GM19467 (cell line): Measurements from ENCODE around the gene PTPN14.
"Not testable (repeated sequence)": the region's sequence is repeated elsewhere in the genome, so short reads cannot be mapped to it uniquely, and the experiment has no call there.

Experiments
- ATAC-seq: cut with Tn5 transposase; IDR thresholded peaks from one replicate; pipeline ENCODE4 v1.9.1; 2021; ENCODE audit warnings: mild to moderate bottlenecking, moderate library complexity; ENCODE audit not compliant: unreplicated experiment

The PTPN14 gene

DNA sequence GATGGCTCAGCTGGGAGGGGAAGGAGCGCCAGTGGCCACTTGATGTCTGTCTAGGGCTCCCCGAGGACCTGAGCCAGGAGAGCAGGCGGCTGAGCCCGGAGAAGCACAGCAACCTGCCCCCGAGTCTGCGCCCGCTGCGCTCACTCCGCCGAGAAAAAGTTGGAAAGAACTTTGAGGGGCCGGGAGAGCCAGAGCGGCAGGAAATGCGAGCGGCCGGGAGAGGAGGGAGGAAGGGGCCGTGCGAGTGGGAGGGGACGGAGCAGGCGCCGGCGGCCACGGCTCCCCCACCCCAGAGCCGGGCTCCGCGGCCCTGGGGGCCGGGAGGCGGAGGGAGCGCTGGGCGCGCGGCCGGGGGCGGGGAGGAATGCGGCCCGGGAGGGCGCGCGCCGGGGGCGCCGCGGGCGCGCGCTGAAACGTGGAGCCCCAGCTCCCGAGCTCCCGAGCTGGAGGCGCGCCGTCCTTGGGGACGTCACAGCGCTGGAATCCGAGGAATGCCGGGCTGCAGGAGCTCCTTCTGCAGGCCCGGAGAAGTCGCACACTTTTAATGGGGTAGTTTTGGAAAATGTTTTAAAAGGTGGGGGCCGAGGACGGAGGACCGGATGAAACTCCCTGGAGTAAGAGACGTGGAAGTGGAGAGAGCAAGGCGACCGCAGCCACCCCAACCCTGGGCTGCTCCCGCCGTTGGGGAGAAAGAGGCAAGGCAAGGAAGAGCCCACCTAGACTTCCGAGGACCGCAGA lies at the start of gene PTPN14:
Gene PTPN14, minus strand, starts transcription at position 167 of the 738 bp plus-strand sequence. CDS start 86,799 bp downstream, outside the sequence.
- no peak for ATAC-seq

DNA sequence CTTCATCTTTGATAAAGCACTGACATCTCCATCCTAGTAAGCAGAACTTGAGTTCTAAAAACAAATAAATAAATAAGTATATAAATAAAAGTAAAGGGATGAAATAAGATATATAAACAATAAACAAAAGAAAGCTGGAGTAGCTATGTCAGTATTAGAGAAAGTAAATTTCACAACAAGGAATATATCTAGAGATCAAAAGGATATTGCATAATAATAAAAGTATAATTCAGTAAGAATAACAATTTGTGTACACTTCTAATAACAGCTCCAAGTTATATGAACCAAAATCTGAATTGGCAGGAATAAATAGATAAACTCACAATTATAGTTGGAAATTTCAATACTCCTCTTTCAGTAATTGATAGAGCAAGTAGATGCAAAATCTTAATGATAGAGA lies 41.8 kb upstream of the PTPN14 start:
- ATAC-seq = no peak

DNA sequence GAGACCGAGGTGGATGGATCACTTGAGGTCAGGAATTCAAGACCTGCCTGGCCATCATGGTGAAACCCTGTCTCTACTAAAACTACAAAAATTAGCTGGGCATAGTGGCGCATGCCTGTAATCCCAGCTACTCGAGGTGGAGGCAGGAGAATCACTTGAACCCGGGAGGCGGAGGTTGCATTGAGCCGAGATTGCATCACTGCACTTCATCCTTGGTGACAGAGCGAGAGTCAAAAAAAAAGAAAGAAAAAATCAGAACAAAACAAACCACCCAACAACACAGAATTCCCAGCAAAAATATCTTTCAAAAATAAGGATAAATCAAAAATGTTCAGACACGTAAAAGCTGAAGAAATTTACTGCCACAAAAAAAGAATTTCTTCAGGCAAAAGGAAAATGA lies 40.5 kb upstream of the PTPN14 start:
- not testable (repeated sequence) for ATAC-seq

DNA sequence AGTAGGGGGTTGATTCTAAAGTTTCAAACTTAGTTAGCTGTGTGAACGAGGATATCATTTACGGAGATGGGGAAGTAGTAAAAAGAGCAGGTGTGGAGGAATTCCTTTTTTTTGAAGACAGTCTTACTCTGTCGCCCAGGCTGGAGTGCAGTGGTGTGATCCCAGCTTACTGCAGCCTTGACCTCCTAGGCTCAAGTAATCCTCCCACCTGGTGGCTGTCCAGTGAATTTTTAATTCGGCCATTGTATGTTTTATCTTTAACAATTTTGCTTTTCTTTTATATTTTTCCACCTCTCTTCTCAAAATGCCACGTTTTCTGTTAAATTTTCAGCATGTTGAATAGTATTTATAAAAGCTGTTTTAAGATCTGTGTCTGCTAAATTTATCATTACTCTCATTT lies 39.3 kb upstream of the PTPN14 start:
- ATAC-seq = no peak

DNA sequence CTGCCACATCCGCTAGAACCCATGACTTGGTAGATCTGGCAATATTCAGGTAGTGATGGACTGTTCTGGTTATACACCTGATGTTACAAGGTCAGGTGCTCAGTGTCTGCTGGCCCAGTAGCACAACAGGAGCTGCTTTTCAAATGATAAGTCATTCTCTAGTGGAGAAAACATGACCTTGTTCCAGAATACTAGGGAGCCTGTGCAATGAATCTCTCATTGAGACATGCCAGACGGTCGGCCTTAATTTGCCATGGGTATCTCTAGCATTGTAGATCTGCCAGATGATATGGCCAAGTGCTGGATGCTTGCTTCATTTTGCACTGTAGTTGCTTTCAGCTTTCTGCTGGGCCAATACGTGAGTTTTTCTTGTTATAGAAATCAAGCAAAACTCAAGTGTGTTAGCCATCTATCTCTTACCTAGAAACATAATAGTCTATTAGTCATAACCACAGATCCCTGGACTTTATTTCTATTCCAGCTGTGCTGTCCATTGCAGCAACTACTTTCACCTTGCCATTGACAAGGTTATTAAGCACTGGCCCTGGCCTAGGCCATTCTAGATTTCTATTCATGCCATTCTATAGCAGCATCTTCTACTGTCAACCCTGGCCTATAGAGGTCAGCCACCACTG lies 37.7 kb upstream of the PTPN14 start:
- ATAC-seq = no peak

DNA sequence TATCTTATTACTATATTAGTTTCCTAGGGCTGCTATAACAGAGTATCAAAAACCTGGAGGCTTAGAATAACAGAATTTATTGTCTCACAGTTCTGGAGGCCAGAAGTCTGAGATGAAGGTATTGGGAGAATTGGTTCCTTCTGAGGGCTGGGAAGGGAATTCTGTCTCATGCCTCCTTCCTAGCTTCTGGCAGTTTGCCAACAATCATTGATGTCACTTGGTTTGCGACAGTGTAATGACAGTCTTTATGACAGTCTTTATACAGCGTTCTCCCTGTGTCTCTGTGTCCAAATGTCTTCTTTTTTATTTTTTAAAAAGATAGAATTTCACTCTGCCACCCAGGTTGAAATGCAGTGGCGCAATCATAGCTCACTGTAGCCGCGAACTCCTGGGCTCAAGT lies 35.8 kb upstream of the PTPN14 start:
- no peak for ATAC-seq

DNA sequence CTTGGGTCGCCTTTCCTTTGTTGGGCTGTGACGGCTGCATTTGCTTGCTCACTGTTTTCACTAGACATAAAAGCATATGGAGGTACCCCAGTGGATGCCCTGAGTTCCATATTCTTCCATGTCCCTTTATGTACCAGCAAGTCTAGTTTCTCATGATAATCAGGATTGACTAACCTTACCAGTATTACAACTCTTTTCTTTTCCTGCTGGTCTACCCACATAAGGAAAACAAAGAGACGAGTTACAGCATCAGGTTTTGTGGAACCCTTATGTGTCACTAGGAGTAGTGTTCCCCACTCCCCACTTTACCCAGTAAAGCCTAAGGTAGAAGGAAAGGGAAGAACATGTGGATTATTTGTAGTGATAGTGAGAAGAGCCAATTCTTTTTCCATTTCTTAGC lies 35.2 kb upstream of the PTPN14 start:
- no peak for ATAC-seq

DNA sequence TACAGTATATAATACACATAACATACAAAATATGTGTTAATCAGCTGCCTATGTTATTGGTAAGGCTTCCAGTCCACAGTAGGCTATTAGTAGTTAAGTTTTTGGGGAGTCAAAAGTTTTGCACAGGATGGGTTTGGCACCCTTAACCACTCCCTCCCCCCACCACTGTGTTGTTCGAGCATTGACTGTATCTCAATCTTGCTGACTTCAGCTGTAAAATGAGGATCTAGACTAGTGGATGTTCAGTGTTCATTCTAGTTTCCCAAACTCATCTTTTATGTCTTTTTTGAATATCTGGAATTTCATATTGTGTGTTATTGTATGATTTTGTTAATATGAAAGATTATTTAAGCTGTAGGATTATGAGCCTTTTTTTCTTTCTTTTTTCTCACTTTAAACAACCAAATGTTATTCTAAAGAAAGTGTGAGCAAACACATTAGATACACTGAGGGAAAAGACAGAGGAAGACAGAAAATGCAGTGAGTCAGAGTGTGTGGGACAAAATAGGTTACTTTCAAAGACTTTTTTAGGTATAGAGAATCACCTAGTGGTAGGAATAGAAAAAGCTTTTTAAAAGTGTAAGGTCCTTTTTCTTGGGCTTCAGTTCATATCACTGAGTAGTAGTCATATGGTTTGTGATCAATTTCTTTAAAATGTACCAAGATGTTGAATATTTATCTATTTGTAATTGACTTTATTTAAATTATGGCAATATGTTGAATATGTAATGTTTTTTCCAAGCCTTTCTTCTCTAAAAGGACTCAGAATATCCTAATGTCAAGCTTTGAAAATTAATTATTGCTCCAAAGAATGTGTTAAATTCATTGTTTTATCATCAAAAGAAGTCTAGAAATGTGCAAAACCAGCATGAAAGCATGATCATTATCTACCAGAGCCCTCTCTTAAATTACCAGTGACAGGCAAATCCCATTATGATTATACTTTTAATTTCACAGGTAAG lies 33.7 kb upstream of the PTPN14 start:
- ATAC-seq = peak; percentile 53

DNA sequence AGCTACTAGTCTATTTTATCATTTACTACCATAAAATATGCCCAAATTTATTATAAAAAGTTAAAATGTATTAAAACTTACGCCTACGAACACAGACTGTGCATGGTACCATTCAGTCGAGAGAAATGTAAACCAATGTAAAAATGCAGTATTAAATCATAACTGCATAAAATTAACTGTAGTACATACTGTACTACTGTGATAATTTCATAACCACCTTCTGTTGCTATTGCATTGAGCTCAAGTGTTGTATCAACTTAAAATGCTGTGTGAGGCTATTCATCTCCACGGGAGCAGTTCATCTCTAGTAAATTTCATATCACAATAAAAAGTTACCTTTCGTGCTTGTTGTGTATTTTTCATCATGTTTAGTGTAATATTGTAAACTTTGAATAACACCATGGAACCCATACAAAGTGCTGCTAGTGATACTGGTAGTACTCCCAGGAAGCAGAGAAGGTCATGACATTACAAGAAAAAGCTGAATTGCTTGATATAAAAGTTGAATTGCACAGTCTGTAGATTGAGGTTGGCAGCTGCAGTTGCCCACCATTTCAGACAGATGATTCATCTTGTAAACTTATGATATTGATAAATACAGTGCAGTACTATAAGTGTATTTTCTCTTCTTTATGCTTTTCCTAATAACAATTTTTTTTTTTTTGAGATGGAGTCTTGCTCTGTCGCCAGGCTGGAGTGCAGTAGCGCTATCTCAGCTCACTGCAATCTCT lies 32.6 kb upstream of the PTPN14 start:
- ATAC-seq = no peak

DNA sequence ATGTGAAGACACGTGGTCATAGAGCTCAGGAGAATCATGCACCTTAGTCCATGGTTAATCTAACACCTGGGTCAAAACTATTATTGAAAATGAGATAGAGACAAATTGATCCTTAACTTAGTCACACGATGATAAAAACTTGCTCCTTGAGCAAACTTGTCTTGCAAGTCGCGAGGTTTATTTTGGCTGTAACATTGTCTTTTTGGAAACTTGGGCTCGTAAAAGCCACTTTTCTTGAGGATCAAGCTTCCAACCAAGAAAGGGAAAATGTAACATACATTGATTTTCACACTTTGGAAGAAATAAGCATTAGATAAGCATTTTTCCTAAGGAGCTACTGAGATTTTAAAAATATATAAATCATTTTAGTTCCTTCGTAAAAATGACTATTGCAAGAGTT lies 31.7 kb upstream of the PTPN14 start:
- no peak for ATAC-seq

DNA sequence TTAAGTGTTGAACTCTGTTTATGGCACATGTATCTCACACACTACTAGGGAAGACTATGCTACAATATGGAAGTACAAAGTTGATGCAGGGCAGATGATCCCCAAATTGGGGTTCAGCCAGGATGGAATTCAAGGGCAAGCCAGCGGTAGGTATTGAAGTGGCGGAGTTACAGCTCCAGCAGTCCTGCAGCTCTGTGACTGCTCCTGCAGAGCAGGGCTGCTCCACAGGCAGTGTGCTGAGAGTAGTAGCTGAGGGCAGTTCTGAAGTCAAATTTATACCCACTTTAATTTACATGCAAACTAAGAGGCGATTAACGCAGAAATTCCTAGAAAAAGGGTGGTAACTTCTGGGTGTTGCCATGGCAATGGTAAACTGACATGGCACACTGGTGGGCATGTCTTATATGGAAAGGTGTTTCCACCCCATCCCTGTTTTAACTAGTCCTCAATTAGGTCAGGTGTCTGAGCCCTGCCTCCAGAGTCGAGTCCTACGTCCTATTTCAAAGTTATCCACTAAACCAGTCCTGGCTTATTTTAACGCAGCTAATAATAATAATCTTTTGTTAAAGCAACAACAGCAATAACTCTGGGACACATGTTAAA lies 31.0 kb upstream of the PTPN14 start:
- ATAC-seq = no peak

DNA sequence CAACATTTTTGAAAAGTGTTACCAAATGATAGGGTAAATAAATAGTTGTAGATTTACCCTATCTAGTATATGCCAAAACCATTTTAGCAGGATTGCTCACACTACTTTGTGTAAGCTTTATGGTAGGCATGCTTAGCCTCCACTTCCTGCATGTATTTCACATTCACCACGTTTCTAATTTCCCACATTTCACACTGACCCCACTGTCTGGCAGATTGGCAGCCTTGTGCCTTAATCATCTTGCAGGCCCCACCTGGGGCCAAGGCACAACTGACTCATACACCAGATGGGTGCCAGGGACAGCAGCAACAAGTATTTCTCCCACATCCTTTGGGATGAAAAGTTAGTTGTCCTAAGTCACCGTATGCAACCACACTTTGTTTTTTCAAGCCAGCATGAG lies 30.4 kb upstream of the PTPN14 start:
- ATAC-seq = no peak

DNA sequence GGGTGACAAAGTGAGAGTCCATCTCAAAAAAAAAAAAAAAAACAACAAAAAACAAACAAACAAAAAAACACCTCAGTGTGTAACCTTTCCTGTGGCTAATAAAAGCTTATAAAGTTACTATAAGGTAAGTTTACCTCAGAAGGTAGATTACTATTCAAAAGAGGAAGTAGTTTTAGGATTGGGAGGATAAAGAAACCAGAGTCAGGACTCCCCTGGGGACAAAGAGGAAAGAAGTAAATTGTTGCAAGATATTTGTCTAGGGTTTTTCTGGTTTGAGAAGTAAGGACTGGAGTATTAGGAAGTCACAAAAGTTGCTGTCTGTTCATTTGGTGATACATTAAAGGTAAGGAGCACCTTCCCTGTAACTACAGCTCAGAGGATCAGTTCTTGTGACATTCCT lies 27.8 kb upstream of the PTPN14 start:
- ATAC-seq = no peak

DNA sequence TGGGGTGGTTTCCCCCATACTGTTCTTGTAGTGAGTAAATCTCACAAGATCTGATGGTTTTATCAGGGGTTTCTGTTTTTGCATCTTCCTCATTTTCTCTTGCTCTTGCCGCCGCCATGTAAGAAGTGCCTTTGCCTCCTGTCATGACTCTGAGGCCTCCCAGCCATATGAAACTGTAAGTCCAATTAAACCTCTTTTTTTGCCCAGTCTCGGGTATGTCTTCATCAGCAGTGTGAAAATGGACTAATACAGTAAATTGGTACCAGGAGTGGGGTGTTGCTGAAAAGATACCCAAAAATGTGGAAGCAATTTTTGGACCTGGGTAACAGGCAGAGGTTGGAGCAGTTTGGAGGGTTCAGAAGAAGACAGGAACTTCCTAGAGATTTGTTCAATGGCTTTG lies 24.7 kb upstream of the PTPN14 start:
- not testable (repeated sequence) for ATAC-seq

DNA sequence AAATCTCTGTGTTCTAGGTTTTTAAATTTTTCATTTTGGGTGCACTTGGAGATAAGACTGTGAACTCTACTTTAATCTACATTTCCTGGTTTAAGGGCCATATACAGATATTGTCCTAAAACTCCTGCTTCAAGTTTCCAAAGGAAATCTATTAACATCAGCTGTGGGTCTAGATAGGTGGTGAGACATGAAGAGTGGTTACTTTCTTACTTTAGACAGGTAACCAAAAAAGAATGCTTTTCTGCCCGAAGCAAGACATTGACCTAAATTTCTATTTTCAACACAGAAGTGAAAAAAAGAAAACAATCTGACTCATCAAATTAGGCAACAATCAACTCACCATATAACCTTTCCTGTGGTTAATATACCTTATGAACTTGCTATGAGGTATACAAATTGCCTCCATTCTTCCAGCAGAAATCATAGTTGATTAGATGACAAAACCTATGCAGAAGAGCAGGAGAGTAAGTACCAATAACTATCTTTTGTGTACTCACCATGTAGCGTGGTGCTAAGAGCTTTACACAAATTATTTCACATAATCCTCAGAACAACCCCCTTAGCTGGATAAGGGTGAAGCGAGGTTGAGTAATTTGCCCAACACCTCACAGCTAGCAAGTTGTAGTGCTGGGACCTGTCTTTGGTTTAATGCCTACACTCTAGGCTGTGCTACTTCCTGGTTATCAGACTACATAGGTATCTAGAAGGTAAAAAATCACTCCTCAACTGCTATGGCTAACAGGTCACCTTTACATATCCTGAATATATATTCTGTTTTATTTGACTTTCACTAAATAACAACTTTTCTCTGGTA lies 23.4 kb upstream of the PTPN14 start:
- no peak for ATAC-seq

DNA sequence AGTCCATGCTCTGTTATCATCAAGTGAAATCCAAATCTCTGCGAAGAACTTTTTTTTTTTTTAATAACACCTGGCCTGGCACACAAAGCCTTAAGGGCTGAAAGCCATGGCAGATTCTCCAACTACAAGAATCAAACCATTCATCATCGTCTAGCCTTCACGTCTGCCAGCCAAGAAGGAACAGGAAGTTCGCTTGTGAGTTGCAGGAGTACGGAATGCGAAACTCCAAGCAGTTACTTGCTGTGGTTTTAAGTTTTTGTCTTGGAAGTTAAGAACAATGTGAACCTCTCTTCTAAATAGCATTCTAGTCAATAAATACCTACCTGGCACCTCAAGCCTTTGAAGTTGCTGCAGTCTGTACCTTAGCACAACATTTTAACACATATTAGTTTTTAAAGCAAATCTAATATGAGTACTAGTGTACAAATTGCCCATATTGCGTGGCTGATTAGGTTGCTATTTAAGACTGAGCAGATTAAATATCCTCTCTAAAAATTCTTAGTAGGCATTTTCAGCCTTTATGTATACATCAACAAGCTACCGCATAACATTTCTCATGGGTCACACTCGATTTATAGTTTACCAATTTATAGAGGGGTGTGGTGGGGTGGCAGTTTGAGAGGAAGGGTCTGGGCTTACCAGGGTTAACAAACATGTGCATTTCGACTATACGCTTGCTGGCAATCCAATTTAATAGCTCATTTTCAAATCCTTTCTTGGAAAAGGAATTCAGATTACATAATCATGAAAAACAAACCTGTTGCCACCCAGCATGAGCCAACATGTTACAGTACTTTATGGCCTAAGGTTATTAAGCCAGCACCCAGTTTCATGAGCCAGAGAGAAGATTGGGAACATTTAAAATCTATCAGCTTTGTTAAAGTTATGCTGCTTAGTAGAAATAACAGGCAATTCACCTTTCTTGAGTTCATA lies 22.2 kb upstream of the PTPN14 start:
- ATAC-seq = no peak

DNA sequence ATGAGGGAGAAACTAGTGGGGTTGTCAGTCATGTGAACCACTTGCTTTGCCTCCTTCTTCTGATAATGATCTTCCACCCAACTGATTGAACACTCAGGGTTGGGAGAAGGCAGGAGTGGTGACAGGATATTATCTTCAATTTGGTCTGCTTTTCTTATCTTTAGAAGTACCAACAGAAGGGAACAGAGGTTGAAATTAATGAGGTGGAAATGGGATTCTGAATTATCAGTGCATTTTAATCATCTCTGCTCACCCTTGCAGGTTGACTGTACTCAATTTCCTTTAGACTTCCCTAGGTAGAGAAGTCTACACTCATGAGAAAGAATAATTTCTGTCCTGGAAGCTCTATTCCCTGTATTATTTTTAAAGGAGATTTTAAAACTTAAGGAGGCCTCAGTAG lies 19.9 kb upstream of the PTPN14 start:
- no peak for ATAC-seq

DNA sequence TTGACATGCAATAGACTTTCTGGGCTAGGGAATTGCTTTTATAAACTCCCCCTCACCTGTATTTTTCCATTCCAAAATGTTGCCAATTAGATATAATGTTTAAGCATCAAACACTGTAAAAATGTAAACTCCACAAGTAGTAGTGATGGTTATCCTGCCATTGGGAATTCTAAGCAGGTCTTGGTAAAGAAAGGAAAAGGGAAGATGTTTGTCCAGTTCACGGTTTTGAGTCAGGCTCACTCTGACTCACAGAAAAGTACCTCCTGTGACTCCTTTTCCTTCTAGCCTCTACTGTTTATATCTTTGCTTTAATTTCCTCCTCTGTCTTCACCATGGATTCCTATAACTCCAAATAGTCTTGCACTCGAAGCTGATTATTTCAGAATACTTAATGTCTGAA lies 19.0 kb upstream of the PTPN14 start:
- no peak for ATAC-seq
